ENCODE measurements around the gene SYT12.

DNA sequence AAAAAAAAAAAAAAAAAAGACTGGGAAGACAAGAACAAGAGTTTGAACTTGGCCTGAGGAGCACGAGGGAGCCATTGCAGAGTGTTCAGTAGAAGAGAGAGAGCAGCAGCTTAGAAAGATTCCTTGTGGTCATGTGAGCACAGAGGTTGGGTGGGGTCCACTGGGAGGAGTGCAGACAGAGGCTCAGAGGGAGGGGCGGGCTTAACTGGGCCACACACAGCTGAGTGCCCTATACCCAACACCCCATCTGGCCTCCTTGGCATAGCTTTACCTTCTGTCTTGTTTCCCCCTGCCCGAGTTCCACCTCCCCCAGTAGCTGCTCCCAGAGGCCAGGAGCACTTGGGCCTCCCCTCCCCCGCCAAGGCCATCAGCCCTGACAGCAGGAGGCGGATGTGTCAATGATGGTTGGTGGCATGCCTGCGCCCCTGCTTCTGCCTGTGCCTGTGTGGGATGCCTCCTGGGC is 35.7 kb upstream of the SYT12 start:
- no peak for TF ChIP-seq CTCF (conservative IDR thresholded peaks at IDR 0.05)
- no peak for TF ChIP-seq EZH2 (IDR thresholded peaks at IDR 0.05; ENCODE audit: low read depth)
